HepG2 (cell line): Measurements from ENCODE around the gene PCYT2. TPM values are rescaled to one million over a fixed set of nuclear protein-coding genes. Genes with fewer than 3 reads are reported as not detected.

Experiments
- ARID4A ChIP-seq: sonication (generic); formaldehyde crosslinking; IDR thresholded peaks from 2 replicates; pipeline ENCODE4 v1.5.0; 2020; ENCODE audit warnings: mild to moderate bottlenecking, missing genetic modification reagents, borderline replicate concordance
- GATAD2A ChIP-seq: IDR thresholded peaks from 2 replicates; pipeline ENCODE4 v1.6.1; 2016
- KLF13 ChIP-seq: sonication (generic); formaldehyde crosslinking; IDR thresholded peaks from 2 replicates; pipeline ENCODE4 v1.4.0; 2020; ENCODE audit warnings: mild to moderate bottlenecking, missing genetic modification reagents
- MIXL1 ChIP-seq: IDR thresholded peaks from 2 replicates; pipeline ENCODE4 v1.6.1; 2016
- ZFYVE20 ChIP-seq: sonication (generic); formaldehyde crosslinking; IDR thresholded peaks from 2 replicates; pipeline ENCODE4 v1.8.0; 2023; ENCODE audit warnings: low read depth, mild to moderate bottlenecking, moderate library complexity, missing genetic modification reagents, borderline replicate concordance
- ZNF547 ChIP-seq: sonication (generic); formaldehyde crosslinking; IDR thresholded peaks from 2 replicates; pipeline ENCODE4 v1.5.1; 2020; ENCODE audit warnings: mild to moderate bottlenecking, missing genetic modification reagents
- ZNF549 ChIP-seq: sonication (generic); formaldehyde crosslinking; IDR thresholded peaks from 2 replicates; pipeline ENCODE4 v1.5.0; 2020; ENCODE audit warnings: missing genetic modification reagents
- ZNF564 ChIP-seq: sonication (generic); formaldehyde crosslinking; IDR thresholded peaks from 2 replicates; pipeline ENCODE4 v1.8.1; 2023; ENCODE audit warnings: mild to moderate bottlenecking, missing genetic modification reagents
- polyA plus RNA-seq, 8 experiments: library from polyadenylated mRNA; depleted of rRNA in 3 of 8; stranded (reverse) in 7 of 8; unstranded in 1 of 8; fragments of >200 nt; fragmentation: Illumina TruSeq in 4 of 8; extraction: Trizol in 4 of 8; gene quantifications; 2 replicates each; pipeline versions ENCODE4 v1.2.1 to v1.2.3, GENCODE V29; 2011 to 2016; ENCODE audit warnings: low read depth in 4 of 8, missing spikeins in 1 of 8, mixed read lengths in 1 of 8; ENCODE audit not compliant: insufficient read depth in 1 of 8
- total RNA-seq, 5 experiments: library from RNA; depleted of rRNA; stranded (reverse); fragments of >200 nt; fragmentation: Illumina TruSeq; extraction: Trizol; gene quantifications; 2 replicates each; pipeline ENCODE4 v1.2.3, GENCODE V29; 2016; ENCODE audit warnings: low read depth in 1 of 5
- TF ChIP-seq, protein P1 (sequence below): sonication (generic); formaldehyde crosslinking; IDR thresholded peaks from 2 replicates; pipeline ENCODE4 v1.5.0; 2020; ENCODE audit warnings: mild to moderate bottlenecking, missing genetic modification reagents, borderline replicate concordance
- TF ChIP-seq, protein P2 (sequence below): sonication (generic); formaldehyde crosslinking; IDR thresholded peaks from 2 replicates; pipeline ENCODE4 v1.5.0; 2020; ENCODE audit warnings: mild to moderate bottlenecking, missing genetic modification reagents, borderline replicate concordance

Gene PCYT2
- total and polyA plus RNA-seq, 2 of the 13 experiments (the other 11 are each of a cell fraction or from before 2014, with no cell fraction given): 147 to 297 TPM

GRCh38 chr17:81959362-81960129 lies 48.3 kb upstream of the PCYT2 start (continued):
- TF ChIP-seq ARID4A (CRISPR knock-in tag): no peak; the same call in 1 of the 2 replicates
- TF ChIP-seq, protein P1, sequence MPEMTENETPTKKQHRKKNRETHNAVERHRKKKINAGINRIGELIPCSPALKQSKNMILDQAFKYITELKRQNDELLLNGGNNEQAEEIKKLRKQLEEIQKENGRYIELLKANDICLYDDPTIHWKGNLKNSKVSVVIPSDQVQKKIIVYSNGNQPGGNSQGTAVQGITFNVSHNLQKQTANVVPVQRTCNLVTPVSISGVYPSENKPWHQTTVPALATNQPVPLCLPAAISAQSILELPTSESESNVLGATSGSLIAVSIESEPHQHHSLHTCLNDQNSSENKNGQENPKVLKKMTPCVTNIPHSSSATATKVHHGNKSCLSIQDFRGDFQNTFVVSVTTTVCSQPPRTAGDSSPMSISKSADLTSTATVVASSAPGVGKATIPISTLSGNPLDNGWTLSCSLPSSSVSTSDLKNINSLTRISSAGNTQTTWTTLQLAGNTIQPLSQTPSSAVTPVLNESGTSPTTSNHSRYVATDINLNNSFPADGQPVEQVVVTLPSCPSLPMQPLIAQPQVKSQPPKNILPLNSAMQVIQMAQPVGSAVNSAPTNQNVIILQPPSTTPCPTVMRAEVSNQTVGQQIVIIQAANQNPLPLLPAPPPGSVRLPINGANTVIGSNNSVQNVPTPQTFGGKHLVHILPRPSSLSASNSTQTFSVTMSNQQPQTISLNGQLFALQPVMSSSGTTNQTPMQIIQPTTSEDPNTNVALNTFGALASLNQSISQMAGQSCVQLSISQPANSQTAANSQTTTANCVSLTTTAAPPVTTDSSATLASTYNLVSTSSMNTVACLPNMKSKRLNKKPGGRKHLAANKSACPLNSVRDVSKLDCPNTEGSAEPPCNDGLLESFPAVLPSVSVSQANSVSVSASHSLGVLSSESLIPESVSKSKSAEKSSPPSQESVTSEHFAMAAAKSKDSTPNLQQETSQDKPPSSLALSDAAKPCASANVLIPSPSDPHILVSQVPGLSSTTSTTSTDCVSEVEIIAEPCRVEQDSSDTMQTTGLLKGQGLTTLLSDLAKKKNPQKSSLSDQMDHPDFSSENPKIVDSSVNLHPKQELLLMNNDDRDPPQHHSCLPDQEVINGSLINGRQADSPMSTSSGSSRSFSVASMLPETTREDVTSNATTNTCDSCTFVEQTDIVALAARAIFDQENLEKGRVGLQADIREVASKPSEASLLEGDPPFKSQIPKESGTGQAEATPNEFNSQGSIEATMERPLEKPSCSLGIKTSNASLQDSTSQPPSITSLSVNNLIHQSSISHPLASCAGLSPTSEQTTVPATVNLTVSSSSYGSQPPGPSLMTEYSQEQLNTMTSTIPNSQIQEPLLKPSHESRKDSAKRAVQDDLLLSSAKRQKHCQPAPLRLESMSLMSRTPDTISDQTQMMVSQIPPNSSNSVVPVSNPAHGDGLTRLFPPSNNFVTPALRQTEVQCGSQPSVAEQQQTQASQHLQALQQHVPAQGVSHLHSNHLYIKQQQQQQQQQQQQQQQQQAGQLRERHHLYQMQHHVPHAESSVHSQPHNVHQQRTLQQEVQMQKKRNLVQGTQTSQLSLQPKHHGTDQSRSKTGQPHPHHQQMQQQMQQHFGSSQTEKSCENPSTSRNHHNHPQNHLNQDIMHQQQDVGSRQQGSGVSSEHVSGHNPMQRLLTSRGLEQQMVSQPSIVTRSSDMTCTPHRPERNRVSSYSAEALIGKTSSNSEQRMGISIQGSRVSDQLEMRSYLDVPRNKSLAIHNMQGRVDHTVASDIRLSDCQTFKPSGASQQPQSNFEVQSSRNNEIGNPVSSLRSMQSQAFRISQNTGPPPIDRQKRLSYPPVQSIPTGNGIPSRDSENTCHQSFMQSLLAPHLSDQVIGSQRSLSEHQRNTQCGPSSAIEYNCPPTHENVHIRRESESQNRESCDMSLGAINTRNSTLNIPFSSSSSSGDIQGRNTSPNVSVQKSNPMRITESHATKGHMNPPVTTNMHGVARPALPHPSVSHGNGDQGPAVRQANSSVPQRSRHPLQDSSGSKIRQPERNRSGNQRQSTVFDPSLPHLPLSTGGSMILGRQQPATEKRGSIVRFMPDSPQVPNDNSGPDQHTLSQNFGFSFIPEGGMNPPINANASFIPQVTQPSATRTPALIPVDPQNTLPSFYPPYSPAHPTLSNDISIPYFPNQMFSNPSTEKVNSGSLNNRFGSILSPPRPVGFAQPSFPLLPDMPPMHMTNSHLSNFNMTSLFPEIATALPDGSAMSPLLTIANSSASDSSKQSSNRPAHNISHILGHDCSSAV (CRISPR knock-in tag): no peak
- no peak for TF ChIP-seq ZNF547 (CRISPR knock-in tag)
- no peak for TF ChIP-seq ZFYVE20 (CRISPR knock-in tag)
- TF ChIP-seq, protein P2, sequence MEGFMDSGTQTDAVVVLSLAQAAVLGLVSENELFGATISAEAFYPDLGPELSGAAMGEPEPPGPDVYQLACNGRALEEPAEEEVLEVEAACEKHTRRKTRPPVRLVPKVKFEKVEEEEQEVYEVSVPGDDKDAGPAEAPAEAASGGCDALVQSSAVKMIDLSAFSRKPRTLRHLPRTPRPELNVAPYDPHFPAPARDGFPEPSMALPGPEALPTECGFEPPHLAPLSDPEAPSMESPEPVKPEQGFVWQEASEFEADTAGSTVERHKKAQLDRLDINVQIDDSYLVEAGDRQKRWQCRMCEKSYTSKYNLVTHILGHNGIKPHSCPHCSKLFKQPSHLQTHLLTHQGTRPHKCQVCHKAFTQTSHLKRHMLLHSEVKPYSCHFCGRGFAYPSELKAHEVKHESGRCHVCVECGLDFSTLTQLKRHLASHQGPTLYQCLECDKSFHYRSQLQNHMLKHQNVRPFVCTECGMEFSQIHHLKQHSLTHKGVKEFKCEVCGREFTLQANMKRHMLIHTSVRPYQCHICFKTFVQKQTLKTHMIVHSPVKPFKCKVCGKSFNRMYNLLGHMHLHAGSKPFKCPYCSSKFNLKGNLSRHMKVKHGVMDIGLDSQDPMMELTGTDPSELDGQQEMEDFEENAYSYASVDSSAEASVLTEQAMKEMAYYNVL (CRISPR knock-in tag): no peak
- TF ChIP-seq ZNF564: no peak; the same call in 1 of the 2 replicates
- TF ChIP-seq GATAD2A: no peak
- no peak for TF ChIP-seq MIXL1 (CRISPR knock-in tag)
- no peak; the same call in 1 of the 2 replicates for TF ChIP-seq KLF13 (CRISPR knock-in tag)
- no peak for TF ChIP-seq ZNF549 (CRISPR knock-in tag)
